HCT116 (cell line): ENCODE data around the gene TGM4.

Experiments
- CEBPB ChIP-seq: IDR thresholded peaks from 2 replicates; pipeline ENCODE4 v1.6.1; 2012; ENCODE audit warnings: low read depth
- EZH2 ChIP-seq: fragments of 200-600 bp; sonication (generic); IDR thresholded peaks from 2 replicates; pipeline ENCODE4 v1.6.1; 2017; ENCODE audit warnings: antibody characterized with exemption, mixed run types
- POLR2A ChIP-seq: IDR thresholded peaks from 2 replicates; pipeline ENCODE4 v1.7.0; 2011; ENCODE audit warnings: borderline replicate concordance; ENCODE audit not compliant: insufficient read depth, insufficient read length; ENCODE audit errors: extremely low read depth
- POLR2AphosphoS5 ChIP-seq: IDR thresholded peaks from 2 replicates; pipeline ENCODE4 v1.6.1; 2011; ENCODE audit warnings: mild to moderate bottlenecking, low read depth, low read length, moderate library complexity
- SP1 ChIP-seq: IDR thresholded peaks from 2 replicates; pipeline ENCODE4 v1.6.1; 2012; ENCODE audit warnings: low read depth
- SRF ChIP-seq: IDR thresholded peaks from 2 replicates; pipeline ENCODE4 v1.6.1; 2012; ENCODE audit warnings: low read depth
- ZBTB33 ChIP-seq: IDR thresholded peaks from 2 replicates; pipeline ENCODE4 v1.6.1; 2011; ENCODE audit warnings: mild to moderate bottlenecking, low read length, moderate library complexity; ENCODE audit not compliant: insufficient replicate concordance; ENCODE audit errors: extremely low read depth
- TF ChIP-seq, protein P1 (sequence below), 3 experiments: fragments of 200-600 bp in 1 of 3; sonication (generic) in 1 of 3; IDR thresholded peaks in 2 of 3; conservative IDR thresholded peaks in 1 of 3; 2 replicates each; pipeline ENCODE4 v1.5.1; 2012 to 2017; ENCODE audit warnings: low read depth in 2 of 3, low read length in 2 of 3, antibody characterized with exemption in 1 of 3, borderline replicate concordance in 1 of 3, control low read depth in 1 of 3, mild to moderate bottlenecking in 1 of 3, mixed read lengths in 1 of 3, mixed run types in 1 of 3, moderate library complexity in 1 of 3; ENCODE audit not compliant: insufficient read depth in 1 of 3

GRCh38 chr3:44903314-44903713, 28.9 kb downstream of the TGM4 start:
- TF ChIP-seq, protein P1, sequence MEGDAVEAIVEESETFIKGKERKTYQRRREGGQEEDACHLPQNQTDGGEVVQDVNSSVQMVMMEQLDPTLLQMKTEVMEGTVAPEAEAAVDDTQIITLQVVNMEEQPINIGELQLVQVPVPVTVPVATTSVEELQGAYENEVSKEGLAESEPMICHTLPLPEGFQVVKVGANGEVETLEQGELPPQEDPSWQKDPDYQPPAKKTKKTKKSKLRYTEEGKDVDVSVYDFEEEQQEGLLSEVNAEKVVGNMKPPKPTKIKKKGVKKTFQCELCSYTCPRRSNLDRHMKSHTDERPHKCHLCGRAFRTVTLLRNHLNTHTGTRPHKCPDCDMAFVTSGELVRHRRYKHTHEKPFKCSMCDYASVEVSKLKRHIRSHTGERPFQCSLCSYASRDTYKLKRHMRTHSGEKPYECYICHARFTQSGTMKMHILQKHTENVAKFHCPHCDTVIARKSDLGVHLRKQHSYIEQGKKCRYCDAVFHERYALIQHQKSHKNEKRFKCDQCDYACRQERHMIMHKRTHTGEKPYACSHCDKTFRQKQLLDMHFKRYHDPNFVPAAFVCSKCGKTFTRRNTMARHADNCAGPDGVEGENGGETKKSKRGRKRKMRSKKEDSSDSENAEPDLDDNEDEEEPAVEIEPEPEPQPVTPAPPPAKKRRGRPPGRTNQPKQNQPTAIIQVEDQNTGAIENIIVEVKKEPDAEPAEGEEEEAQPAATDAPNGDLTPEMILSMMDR (IDR thresholded peaks at IDR 0.05 in 2 of 3, conservative IDR thresholded peaks at IDR 0.05 in 1 of 3; ENCODE audit: borderline replicate concordance in 1 of 3, insufficient read depth in 1 of 3, low read depth in 2 of 3, low read length in 2 of 3) = no peak
- TF ChIP-seq POLR2AphosphoS5 (no peak), ZBTB33 (no peak), SP1 (no peak), POLR2A (no peak), EZH2 (no peak), SRF (no peak), CEBPB (no peak)
